HG03342 (cell line): Measurements from ENCODE around the gene TMEM270.

Source experiments
- ATAC-seq: cut with Tn5 transposase; IDR thresholded peaks from one replicate; pipeline ENCODE4 v1.9.1; 2021; ENCODE audit warnings: mild to moderate bottlenecking, moderate library complexity; ENCODE audit not compliant: unreplicated experiment

TMEM270 gene

DNA sequence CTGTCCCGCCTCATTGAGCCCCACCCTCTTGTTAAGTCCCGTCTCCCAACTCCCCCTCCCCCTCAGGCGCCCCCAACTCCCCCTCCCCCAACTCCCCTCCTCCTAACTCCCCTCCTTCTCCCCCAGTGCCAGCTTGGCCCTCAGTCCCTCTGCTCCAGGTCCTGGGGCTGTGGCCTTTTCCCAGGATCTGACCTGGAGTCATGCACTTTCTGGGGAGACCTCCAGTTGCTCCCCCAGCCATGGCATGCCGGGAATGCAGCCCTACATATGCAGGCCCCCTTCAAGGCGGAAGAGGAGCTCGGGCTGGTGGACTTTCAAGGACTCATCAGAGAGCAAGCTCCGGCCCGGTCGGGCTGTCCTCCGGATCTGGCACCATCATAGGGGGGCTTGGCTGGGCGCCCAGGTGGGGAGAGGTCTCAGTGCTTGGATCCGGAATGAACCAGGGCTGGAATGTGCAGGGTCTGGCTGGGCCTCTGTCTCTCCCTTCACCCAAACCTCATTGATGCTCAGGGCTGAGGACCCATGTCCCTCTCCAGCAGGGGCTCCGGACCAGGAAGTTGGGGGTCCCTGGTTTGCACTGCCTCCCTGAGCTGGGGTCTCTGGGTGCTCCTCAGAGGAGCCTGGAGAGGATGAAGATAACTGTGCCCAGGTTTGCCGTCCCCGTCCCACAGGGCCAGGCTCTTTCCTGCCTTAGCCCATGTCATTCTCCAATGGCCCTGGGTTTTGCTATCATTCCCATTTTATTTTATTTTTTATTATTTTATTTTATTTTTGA is 41.1 kb downstream of the TMEM270 start:
- no peak for ATAC-seq

DNA sequence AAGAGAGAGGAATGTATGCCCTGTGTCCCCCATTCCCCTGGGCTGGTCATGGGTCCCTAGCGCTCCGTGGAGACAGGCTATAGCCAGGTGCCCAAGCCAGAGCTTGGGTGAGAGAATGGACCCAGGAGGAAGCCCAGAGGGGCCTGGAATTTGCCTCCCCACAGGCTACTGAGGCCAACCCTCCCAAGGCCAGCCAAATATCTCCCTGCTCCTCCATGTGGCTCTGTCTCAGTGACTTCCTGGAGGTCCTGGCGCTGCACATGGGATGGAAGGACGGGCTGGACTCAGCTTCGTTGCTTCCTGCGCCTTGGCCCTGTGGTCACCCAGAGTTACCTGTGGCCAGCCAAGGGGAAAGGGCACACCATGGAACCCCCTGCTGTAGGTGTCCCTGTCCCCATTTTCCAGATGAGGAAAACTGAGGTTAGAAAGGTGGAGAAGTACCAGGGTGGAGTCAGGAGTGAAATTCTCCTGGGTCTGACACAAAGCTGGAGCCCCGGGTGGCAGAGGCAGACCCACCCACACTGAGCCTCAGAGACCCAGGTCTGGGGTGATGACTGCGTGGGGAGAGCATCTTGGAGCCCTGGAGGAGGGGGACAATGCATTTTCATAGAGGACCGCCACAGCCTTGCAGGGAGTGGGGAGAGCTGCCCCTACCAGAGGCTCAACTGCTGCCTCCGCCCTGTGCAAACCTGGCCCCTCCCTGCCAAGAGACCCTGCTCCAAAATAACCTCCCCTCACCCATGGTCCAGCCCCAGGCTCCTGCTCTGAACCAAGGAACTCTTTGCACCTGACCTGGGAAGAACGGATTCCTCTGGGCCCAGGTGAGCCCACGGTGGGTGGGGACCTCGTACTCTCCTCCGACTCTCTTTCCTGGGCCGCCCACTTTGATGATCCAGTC is 42.6 kb downstream of the TMEM270 start:
- no peak for ATAC-seq

DNA sequence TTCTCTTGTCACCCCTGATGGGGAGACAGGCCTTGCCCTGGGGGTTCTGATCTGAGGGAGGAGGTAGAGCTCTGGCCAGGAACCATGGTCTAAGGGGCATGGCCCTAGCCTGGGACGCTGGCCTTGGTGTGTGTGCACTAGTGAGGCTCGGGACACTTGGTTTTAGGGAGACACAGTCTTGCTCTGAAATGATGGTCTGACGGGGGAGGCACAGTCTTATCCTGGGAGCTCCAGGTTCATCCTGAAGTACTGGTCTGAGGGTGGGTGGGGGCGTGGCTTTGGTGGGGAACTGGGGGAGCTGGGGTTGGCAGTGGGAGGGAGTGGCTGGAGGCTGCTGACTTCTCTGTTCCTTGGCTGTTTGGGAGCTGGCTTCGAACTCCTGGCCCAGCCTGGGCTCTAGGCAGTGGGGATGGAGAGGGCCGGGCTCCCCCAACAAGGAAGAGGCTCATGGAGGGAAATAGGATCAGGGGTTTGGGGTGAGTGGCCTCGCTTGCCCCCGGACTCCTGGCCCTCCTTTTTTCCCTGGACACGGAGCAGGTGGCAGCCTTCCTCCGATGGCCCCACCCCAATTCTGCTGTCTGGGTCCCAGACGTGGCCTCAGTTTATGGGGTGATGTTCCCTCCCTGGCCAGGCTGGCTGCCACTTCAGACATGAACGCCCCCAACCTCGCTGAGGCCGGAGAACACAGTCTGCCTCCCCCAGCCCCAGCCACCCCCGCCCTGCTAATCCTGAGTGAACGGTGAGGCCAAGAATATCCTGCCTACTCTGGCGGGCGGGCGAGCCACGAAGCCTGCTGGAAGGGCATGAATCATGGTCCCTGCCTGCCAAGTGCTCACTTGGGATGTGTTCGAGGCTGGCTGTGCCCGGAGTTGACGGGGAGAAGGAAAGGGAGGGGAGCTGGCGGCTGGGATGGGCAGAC is 43.5 kb downstream of the TMEM270 start:
- no peak for ATAC-seq

DNA sequence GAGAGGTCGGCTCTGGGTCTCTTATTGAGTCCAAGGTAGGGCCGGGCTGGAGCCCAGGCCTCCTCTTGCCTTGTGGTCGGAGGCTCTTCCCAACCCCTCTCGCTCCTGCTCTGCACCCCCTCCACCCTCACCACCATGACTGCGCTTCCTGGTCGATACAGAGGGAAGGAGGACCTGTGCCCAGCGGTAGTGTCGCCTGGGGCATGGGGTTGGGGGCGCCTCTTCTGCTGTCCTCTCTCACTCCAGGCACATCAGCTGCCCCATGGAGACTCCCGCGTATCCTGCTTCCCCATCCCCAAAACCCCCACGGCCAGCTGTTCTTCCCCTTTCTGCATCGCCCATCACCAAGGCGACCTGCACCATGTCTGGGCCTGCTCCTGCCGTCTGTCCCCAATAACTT is 44.4 kb downstream of the TMEM270 start:
- no peak for ATAC-seq

DNA sequence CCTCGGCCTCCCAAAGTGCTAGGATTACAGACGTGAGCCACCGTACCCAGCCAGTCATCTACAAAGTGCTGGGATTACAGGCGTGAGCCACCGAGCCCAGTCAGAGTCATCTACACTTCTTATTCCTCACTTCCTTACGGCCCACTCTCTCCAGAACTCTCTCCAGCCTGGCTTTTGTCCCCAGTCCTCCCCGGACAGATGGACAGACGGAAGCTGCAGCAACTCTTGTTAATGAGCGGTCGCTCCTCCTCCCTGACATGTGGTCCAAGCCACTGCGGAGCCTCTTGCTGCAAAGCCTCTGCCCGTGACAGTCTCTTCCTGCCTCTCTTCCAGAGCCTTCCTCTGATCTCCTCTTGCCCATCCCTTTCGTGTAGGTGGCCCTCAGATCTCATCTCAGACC is 45.9 kb downstream of the TMEM270 start:
- no peak for ATAC-seq

DNA sequence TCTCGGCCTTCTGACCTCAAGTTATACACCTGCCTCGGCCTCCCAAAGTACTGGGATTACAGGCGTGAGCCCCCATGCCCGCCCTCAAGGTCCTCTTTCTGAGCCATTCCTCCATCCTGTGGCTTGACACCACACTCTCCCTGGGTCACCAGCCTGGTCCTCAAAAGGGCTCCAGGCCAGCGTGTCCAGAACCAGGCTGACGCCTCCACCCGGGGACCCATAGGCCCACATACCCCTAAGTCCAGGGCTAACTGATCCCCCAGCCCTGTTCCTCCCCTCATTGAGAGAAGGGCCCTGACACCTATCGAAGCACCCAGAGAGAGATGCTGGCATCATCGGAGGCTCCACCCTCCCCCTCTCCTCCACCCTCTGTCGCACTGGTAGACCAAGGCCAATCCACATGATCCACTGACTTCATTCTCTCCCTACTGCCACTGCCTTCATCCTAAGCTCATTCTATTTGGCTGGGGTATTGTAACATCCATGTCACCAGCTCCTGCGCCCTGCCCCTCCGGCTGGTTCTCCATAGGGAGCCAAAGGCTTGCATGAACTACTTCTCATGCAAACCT is 46.7 kb downstream of the TMEM270 start:
- no peak for ATAC-seq

DNA sequence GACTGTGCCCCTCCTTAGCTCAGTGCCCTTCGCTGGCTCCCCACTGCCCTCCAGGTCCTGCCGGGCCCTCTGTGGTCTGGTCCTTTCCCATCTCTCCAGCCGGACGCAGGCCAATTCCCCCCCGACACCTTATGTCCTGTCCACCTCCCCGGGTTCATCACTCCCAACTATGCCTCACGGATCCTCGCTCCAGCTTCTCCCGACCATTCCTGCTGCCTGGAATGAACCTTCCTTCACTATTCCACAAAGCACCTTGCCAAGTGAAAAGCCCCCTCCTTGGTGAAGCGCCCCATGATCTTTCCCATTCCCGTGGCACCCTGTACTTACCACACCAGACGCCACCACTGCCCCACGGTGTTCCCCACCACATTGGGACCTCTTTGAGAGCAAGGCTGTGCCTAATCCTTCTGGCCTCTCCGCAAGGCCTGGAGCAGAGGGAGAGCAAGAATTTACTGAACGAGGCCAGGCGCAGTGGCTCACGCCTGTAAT is 47.2 kb downstream of the TMEM270 start:
- ATAC-seq = no peak

DNA sequence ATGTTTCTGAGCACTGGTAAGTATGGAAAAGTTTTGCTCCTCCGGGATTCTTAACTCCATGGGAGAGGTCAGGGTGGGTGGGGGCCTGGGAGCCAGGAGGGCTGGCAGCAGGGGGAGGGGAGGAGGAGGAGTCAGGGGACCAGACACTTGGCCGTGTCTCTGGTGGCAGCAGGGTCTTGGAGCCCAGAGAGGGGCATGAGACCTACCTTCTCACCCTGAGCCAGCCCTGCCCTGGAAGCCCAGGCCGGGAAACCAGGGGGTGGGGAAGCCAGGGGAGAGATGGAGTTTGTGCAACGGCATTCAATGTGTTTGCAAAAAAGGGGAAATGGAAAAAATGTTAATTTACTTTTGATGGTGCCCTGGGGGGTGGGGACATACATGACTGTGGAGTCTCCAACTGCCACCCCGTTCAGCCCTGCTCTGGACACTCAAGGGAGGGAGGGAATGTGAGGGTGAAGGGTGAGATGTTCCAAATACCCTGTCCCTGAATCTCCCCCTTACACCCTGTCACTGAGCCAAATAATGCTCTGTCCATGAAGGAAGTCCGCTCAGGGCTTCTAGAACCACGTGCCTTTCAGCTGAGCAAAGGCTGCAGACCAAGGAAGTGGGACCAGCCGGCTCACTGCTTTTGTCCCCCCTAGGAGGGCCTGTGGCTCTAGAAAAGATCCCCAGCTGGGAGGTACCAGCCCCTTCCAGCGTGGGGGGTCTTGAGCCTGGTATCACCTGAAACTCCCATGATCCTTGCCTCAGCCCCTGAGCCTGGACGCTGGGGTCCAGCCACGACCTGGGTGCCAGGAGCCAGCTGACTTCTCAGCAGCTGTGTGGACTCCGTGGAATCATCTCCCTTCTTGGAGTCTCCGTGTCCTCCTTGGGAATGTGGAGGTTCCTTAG is 48.3 kb downstream of the TMEM270 start:
- no peak for ATAC-seq

DNA sequence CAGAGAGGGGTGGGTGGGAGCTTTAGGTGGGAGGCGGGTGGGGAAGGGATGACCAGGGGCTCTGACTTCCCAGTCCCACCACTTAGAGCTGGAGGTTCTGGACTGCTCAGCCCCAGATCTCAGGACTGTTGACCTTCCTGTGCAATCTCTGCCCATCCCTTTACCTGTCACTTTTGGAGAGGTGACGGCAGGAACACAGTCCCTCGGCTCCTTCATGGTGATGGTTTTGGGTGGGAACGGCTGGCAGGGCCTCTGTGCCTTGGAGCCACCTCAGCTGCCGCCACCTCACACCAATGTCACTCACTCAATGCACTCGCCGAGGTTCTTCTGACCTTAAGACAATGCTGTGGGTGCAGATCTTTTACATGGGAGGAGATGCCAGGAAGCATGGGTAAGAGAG is 49.0 kb downstream of the TMEM270 start:
- no peak for ATAC-seq

DNA sequence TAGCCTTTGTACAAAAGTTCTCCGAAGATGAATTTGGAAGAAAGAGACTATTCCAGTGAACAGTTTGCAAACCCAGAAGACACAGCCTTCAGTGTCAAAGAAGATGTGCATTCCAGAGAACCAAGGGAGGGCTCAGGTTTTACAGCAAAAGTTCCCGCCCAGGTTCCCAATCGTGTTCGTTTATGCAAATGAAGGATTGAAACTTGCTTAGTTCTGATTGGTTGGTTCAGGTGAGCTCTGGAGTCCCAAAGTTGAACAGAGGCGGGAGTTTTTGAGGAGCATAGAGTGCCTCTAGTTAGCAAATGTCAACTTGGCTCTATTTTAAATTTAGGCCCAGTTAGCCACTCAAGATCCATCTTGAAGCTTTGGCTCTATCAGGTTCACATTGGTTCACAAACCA is 51.3 kb downstream of the TMEM270 start:
- no peak for ATAC-seq
